Right lobe of liver (tissue), 4 donors: Measurements from ENCODE around the gene ACAD11.

Experiments used
- CTCF ChIP-seq, 4 donors: fragments of 200-600 bp in 3 of 4; fragments of 450-650 bp in 1 of 4; IDR thresholded peaks; one replicate each; pipeline versions ENCODE4 v1.5.1 to v1.8.0; 2016 to 2022; ENCODE audit warnings: antibody characterized with exemption in 4 of 4, mild to moderate bottlenecking in 2 of 4
- POLR2A ChIP-seq: fragments of 450-650 bp; IDR thresholded peaks from one replicate; pipeline ENCODE4 v1.6.1; 2017; ENCODE audit warnings: antibody characterized with exemption, mild to moderate bottlenecking
- donor health status: DM: no; HTN: no; CAD: no.
- donor health status: DM: no; HTN: no; CAD: no.
- donor health status: DM: no; HTN: yes; CAD: no.

GRCh38 chr3:132596816-132597433, 62.7 kb downstream of the ACAD11 start, which contains the start of gene ACKR4:
- TF ChIP-seq CTCF (IDR thresholded peaks at IDR 0.05) (no peak), POLR2A (no peak)
